Measurements from ENCODE around the gene SPATS2. TPM values are rescaled to one million over a fixed set of nuclear protein-coding genes. Genes with fewer than 3 reads are reported as not detected.

SPATS2 gene
- total and polyA plus RNA-seq, 10 of the 15 experiments (the other 5 are each of a cell fraction or from before 2014, with no cell fraction given): 9.0 to 54.2 (median 27.5) TPM

GRCh38 chr12:49327368-49327767 is 39.9 kb upstream of the SPATS2 start:
- Histone ChIP-seq H3K36me3 (ENCODE audit: control insufficient read depth in 2 of 2, insufficient read depth in 2 of 2, low read length in 1 of 2) (peaks cover 7 to 16% of the 10 kb centered on the region in 2 experiments; a peak in 3 of 4 replicates), H3K27me3 (replicated peaks in 1 of 2; ENCODE audit: control insufficient read depth in 2 of 2, insufficient read depth in 2 of 2, low read length in 1 of 2) (no peaks in the 10 kb centered on the region), H2AFZ (ENCODE audit: control insufficient read depth, low read depth, low read length) (no peak overlapping the region), H3K4me2 (ENCODE audit: control insufficient read depth, insufficient read depth) (no peak overlapping the region), H3K79me2 (ENCODE audit: control insufficient read depth, insufficient read depth, low read length) (peaks cover 10% of the 10 kb centered on the region), H4K20me1 (ENCODE audit: control insufficient read depth, insufficient read depth) (no peaks in the 10 kb centered on the region), H3K4me3 (no peak overlapping the region), H3K27ac (ENCODE audit: control insufficient read depth, insufficient read depth) (no peak overlapping the region), H3K9ac (ENCODE audit: control insufficient read depth, insufficient read depth, low read length) (no peak overlapping the region), H3K9me3 (replicated peaks; ENCODE audit: control insufficient read depth, insufficient read depth, low read length) (no peaks in the 10 kb centered on the region), H3K4me1 (ENCODE audit: control insufficient read depth, insufficient read depth, low read length) (peaks cover 4% of the 10 kb centered on the region)
- DNase-seq (ENCODE audit: low read depth, low spot score): no peak
- intact Hi-C loops (cut with micrococcal nuclease; ENCODE audit: unreplicated experiment) (no loop called here), in situ Hi-C loops (cut with MboI) (no loop called here)
- POLR2A ChIA-PET: no interaction called here
- CTCF ChIA-PET: no interaction called here
- RAD21 ChIA-PET (ENCODE audit: unreplicated experiment): no interaction called here
- BruUV-seq (replicated peaks): no TSS peak
- SMC1A ChIA-PET (ENCODE audit: uncharacterized antibody, unreplicated experiment): no interaction called here
- TF ChIP-seq RBBP5 (conservative IDR thresholded peaks at IDR 0.05) (no peak), IRF5 (IDR thresholded peaks at IDR 0.05; ENCODE audit: borderline replicate concordance) (no peak), RAD21 (IDR thresholded peaks at IDR 0.05; ENCODE audit: insufficient read depth, low read depth, low read length) (no peak), MTA3 (IDR thresholded peaks at IDR 0.05; ENCODE audit: borderline replicate concordance, low read length) (no peak), TCF12 (IDR thresholded peaks at IDR 0.05; ENCODE audit: low read depth, low read length) (no peak), NR2C1 (IDR thresholded peaks at IDR 0.05) (no peak)
- no peak for ATAC-seq
- FAIRE-seq: no peak

GRCh38 chr12:49327887-49328286 is 39.4 kb upstream of the SPATS2 start:
- in situ Hi-C loops (cut with MboI): no loop called here
- TF ChIP-seq ASH2L (IDR thresholded peaks at IDR 0.05; ENCODE audit: borderline replicate concordance, low read depth) (no peak), EED (IDR thresholded peaks at IDR 0.05; ENCODE audit: low read depth) (no peak), ZSCAN29 (IDR thresholded peaks at IDR 0.05) (no peak), SREBF1 (IDR thresholded peaks at IDR 0.05; ENCODE audit: low read length) (no peak), NFYB (IDR thresholded peaks at IDR 0.05; ENCODE audit: insufficient read depth, low read depth, low read length) (no peak), HDGF (IDR thresholded peaks at IDR 0.05) (no peak)
- no TSS peak for BruUV-seq (replicated peaks)
- POLR2A ChIA-PET: interaction anchor here (0.7 kb wide), 1 partner anchor 15 kb away, joined by 4 read pairs; no protein-coding TSS in a partner anchor
- H3K9ac ChIP-seq (ENCODE audit: control insufficient read depth, insufficient read depth, low read length): no peak overlapping the region
- peaks cover 7 to 16% of the 10 kb centered on the region in 2 experiments; a peak in 3 of 4 replicates for H3K36me3 ChIP-seq (ENCODE audit: control insufficient read depth in 2 of 2, insufficient read depth in 2 of 2, low read length in 1 of 2)
- CTCF ChIA-PET: no interaction called here
- no peak overlapping the region for H2AFZ ChIP-seq (ENCODE audit: control insufficient read depth, low read depth, low read length)
- H3K79me2 ChIP-seq (ENCODE audit: control insufficient read depth, insufficient read depth, low read length): peaks cover 10% of the 10 kb centered on the region
- H3K4me3 ChIP-seq: no peak overlapping the region
- no peaks in the 10 kb centered on the region for H3K9me3 ChIP-seq (replicated peaks; ENCODE audit: control insufficient read depth, insufficient read depth, low read length)
- no peak for FAIRE-seq
- H4K20me1 ChIP-seq (ENCODE audit: control insufficient read depth, insufficient read depth): no peaks in the 10 kb centered on the region
- no peak for DNase-seq (ENCODE audit: low read depth, low spot score)
- intact Hi-C loops (cut with micrococcal nuclease; ENCODE audit: unreplicated experiment): no loop called here
- H3K27ac ChIP-seq (ENCODE audit: control insufficient read depth, insufficient read depth): no peak overlapping the region
- ATAC-seq: no peak
- 100% methylated on average over 2 of the region's 2 CpGs for WGBS (ENCODE audit: insufficient coverage, insufficient replicate concordance, low lambda C conversion rate, missing lambda C conversion rate)
- no peak overlapping the region for H3K4me2 ChIP-seq (ENCODE audit: control insufficient read depth, insufficient read depth)
- H3K27me3 ChIP-seq (replicated peaks in 1 of 2; ENCODE audit: control insufficient read depth in 2 of 2, insufficient read depth in 2 of 2, low read length in 1 of 2): no peaks in the 10 kb centered on the region
- RAD21 ChIA-PET (ENCODE audit: unreplicated experiment): no interaction called here
- peaks cover 4% of the 10 kb centered on the region for H3K4me1 ChIP-seq (ENCODE audit: control insufficient read depth, insufficient read depth, low read length)
- SMC1A ChIA-PET (ENCODE audit: uncharacterized antibody, unreplicated experiment): no interaction called here
